ENCODE results near the gene DEPDC7. TPM values are rescaled to one million over a fixed set of nuclear protein-coding genes. Genes with fewer than 3 reads are reported as not detected.

Gene DEPDC7
- total and polyA plus RNA-seq, 2 donors (not counting 1 experiment from before 2014, with no cell fraction given), result 0.07 TPM; not detected in 1

- Histone ChIP-seq H3K36me3 (replicated peaks in 1 of 2; ENCODE audit: control extremely low read depth in 1 of 2, control insufficient read depth in 1 of 2, extremely low read depth in 1 of 2, insufficient read depth in 2 of 2, low read length in 1 of 2) (no peaks in the 10 kb centered on the region), H3K79me2 (ENCODE audit: control insufficient read depth, insufficient read depth, low read length) (no peaks in the 10 kb centered on the region), H3K9ac (ENCODE audit: low read length) (no peak overlapping the region), H3K27ac (ENCODE audit: low read length in 2 of 2) (no peak overlapping the region), H3K27me3 (replicated peaks in 1 of 4; ENCODE audit: control extremely low read depth in 1 of 4, control insufficient read depth in 3 of 4, insufficient read depth in 4 of 4, low read length in 3 of 4) (no peaks in the 10 kb centered on the region), H3K4me3 (ENCODE audit: control extremely low read depth in 1 of 5, extremely low read depth in 1 of 5, insufficient read depth in 1 of 5, low read depth in 2 of 5, low read length in 4 of 5) (no peak overlapping the region), H3K4me1 (ENCODE audit: control insufficient read depth in 2 of 2, insufficient read depth in 2 of 2, low read length in 2 of 2) (no peaks in the 10 kb centered on the region), H3K4me2 (replicated peaks; ENCODE audit: low read depth, low read length, poor library complexity, severe bottlenecking) (no peak overlapping the region), H2AFZ (ENCODE audit: insufficient read depth, low read depth, low read length, poor library complexity, severe bottlenecking) (no peak overlapping the region), H3K9me3 (ENCODE audit: control extremely low read depth in 1 of 3, control insufficient read depth in 2 of 3, insufficient read depth in 1 of 3, low read length in 2 of 3) (no peaks in the 10 kb centered on the region), H4K20me1 (ENCODE audit: control insufficient read depth, insufficient read depth, low read length, poor library complexity, severe bottlenecking) (no peaks in the 10 kb centered on the region)
- Mint-ChIP-seq H3K4me1 (no peaks in the 10 kb centered on the region), H3K9me3 (ENCODE audit: insufficient read depth) (no peaks in the 10 kb centered on the region), H3K4me3 (no peak overlapping the region), H3K27me3 (peaks cover 8% of the 10 kb centered on the region), H3K27ac (no peak overlapping the region)
- CTCF ChIA-PET, result no interaction called here
- no peak for DNase-seq
- no peak for ATAC-seq (ENCODE audit: low read depth)
- no CpG with 5 or more reads among the region's 2 CpGs for WGBS (ENCODE audit: insufficient coverage)
- POLR2A ChIA-PET, result no interaction called here
- intact Hi-C loops (cut with micrococcal nuclease), result no loop called here
- TF ChIP-seq EZH2 (IDR thresholded peaks at IDR 0.05; ENCODE audit: borderline replicate concordance, insufficient read depth, low read depth, low read length, poor library complexity, severe bottlenecking) (no peak), CTCF (IDR thresholded peaks at IDR 0.05) (no peak)
Observed at GRCh38 chr11:33027233-33027632, 11.6 kb downstream of the DEPDC7 start.

GRCh38 chr11:33027846-33028536, 12.3 kb downstream of the DEPDC7 start:
- WGBS (ENCODE audit: insufficient coverage), result no CpG with 5 or more reads among the region's 4 CpGs
- Histone ChIP-seq H3K9me3 (ENCODE audit: control extremely low read depth in 1 of 3, control insufficient read depth in 2 of 3, insufficient read depth in 1 of 3, low read length in 2 of 3) (no peaks in the 10 kb centered on the region), H3K4me2 (replicated peaks; ENCODE audit: low read depth, low read length, poor library complexity, severe bottlenecking) (no peak overlapping the region), H3K4me1 (ENCODE audit: control insufficient read depth in 2 of 2, insufficient read depth in 2 of 2, low read length in 2 of 2) (no peaks in the 10 kb centered on the region), H3K4me3 (ENCODE audit: control extremely low read depth in 1 of 5, extremely low read depth in 1 of 5, insufficient read depth in 1 of 5, low read depth in 2 of 5, low read length in 4 of 5) (no peak overlapping the region), H4K20me1 (ENCODE audit: control insufficient read depth, insufficient read depth, low read length, poor library complexity, severe bottlenecking) (no peaks in the 10 kb centered on the region), H3K9ac (ENCODE audit: low read length) (no peak overlapping the region), H2AFZ (ENCODE audit: insufficient read depth, low read depth, low read length, poor library complexity, severe bottlenecking) (no peak overlapping the region), H3K27ac (ENCODE audit: low read length in 2 of 2) (no peak overlapping the region), H3K27me3 (replicated peaks in 1 of 4; ENCODE audit: control extremely low read depth in 1 of 4, control insufficient read depth in 3 of 4, insufficient read depth in 4 of 4, low read length in 3 of 4) (no peaks in the 10 kb centered on the region), H3K36me3 (replicated peaks in 1 of 2; ENCODE audit: control extremely low read depth in 1 of 2, control insufficient read depth in 1 of 2, extremely low read depth in 1 of 2, insufficient read depth in 2 of 2, low read length in 1 of 2) (no peaks in the 10 kb centered on the region), H3K79me2 (ENCODE audit: control insufficient read depth, insufficient read depth, low read length) (no peaks in the 10 kb centered on the region)
- H3K9me3 Mint-ChIP-seq (ENCODE audit: insufficient read depth), result no peaks in the 10 kb centered on the region
- POLR2A ChIA-PET, result no interaction called here
- intact Hi-C loops (cut with micrococcal nuclease), result no loop called here
- H3K4me1 Mint-ChIP-seq, result no peaks in the 10 kb centered on the region
- no peak for ATAC-seq (ENCODE audit: low read depth)
- no peak for DNase-seq
- H3K27me3 Mint-ChIP-seq, result peaks cover 7% of the 10 kb centered on the region
- CTCF ChIA-PET, result no interaction called here
- TF ChIP-seq EZH2 (IDR thresholded peaks at IDR 0.05; ENCODE audit: borderline replicate concordance, insufficient read depth, low read depth, low read length, poor library complexity, severe bottlenecking) (no peak), CTCF (IDR thresholded peaks at IDR 0.05) (no peak)
- H3K4me3 Mint-ChIP-seq, result no peak overlapping the region
- no peak overlapping the region for H3K27ac Mint-ChIP-seq

All from B cell (primary cell).